GM19438 (cell line): ENCODE results near the gene ADAMTSL3.

ENCODE experiments used
- ATAC-seq: cut with Tn5 transposase; IDR thresholded peaks from one replicate; pipeline ENCODE4 v1.9.1; 2021; ENCODE audit warnings: low read depth; ENCODE audit not compliant: unreplicated experiment

Gene ADAMTSL3

DNA sequence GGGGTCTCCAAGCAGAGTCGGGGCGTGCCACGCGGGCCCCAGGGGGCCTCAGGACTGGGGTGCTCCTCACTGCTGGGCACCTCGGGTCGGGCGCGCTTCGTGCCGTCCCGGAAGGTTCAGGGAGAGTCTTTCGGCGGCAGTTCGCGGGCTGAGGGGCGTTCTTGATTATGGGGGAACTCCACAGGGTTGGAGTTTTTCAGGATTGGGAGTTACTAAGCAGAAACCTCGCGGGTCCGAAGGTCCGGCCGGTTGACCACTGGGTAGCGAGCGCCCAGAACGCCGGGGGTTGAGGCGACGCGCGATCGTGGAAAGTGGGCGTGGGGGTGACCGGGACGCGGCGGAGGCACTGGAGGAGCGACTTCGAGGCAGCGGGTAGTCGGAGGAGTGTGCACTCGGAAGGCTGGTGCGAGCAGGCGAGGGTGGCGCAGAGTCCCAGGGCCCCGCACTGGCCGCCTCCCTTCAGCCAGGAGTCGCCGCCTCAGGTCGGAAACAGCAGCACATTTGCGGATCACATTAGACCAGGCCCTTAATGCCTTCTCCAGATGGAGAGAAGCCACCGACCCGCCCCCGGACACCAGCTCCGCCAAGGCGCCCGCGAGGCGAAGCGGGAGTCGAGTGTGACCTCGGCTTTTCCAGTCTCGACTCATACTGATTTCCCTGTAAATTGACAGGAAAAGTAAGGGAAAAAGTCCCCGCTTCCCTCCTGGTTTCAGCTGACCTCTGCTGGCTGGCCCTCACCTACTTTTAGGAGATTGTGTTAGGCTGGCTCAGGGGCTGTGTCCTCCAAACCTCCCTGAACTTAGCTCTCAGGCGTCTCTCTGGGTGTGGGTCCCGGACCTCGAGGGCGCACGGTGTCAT is 685 bp downstream of the ADAMTSL3 start:
- ATAC-seq, result no peak

DNA sequence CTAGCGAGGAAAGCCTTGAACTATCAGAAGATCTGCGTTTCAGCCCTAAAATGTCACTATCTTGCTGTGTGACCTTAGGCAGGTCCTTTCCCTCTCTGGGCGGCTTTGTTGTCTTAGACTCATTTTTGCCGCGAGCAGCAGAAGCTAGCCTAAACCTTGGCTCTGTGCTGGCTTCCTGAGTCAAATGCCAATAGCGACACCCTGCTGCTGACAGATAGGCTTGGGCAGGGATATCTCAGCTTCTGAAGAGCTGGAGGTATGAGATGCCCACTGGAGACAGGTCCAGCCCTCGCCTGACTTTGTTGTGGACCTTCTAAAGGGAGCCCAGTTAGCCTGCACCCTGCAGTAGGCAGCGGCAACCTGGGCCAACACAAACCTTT is 1.3 kb downstream of the ADAMTSL3 start:
- ATAC-seq, result no peak

DNA sequence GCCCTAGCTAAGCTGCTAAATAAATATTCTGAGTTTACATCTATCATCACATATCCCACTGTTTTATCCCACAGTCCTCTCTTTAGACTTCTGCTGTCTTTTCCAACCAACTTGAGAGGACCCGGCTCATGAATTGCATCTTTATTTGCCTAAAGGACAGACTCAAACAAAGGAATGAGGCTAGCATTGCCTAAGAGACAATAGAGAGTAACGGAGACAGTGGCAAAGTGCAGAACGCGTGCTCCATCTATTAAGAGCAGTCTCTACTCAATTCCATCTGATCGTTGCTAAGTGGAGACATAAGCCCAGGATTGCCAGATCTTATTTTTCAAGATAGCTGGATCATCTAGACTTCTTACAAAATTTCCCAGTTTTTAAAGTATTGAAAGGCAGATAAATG is 2.3 kb downstream of the ADAMTSL3 start:
- ATAC-seq, result no peak

DNA sequence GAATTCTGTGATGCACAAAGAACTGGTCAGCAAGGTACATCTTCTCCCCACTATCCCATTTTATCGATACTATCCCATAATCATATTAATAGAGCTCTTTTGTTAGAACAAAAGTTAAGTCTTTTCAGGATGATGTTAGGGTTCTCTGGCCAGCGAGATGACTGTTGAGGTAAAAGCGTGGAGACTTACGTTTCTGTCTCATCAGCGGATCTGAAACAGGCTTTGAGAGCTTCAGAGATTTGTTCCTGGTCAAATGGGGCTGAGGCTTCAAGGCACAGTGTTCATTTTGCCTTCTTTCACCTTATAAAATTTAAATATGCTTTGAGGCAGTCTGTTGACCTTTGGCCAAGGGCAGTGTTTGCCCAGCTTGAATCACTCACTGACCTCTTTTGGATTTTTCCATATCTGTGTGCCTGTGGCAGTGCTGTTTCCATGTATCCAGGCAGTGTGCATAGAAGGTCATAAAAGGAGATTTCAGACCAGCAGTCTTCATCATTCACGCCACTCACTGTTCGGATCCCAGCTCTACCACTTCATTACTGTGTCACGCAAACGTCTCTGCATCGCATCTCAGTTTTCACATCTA is 3.1 kb downstream of the ADAMTSL3 start:
- ATAC-seq, result no peak

DNA sequence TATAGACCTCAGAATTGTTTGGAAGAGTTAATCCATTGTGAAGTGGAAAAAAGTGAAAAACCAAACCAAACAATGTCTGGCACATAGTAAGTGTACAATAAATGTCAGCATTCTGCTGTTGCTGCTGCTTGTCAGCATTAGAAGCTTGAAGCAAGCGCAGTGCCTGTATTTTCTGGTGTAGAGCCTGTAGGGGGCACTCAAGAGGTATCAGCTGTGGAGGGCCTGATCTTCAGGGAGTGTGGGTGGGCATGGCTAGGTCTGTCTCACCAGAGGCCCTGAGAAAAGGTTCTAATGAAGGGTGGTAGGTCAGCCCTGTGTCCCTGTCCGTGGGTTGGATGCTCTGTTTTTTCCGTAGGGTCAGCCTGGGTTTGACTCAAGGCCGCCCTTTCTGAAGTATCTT is 3.6 kb downstream of the ADAMTSL3 start:
- ATAC-seq, result no peak

DNA sequence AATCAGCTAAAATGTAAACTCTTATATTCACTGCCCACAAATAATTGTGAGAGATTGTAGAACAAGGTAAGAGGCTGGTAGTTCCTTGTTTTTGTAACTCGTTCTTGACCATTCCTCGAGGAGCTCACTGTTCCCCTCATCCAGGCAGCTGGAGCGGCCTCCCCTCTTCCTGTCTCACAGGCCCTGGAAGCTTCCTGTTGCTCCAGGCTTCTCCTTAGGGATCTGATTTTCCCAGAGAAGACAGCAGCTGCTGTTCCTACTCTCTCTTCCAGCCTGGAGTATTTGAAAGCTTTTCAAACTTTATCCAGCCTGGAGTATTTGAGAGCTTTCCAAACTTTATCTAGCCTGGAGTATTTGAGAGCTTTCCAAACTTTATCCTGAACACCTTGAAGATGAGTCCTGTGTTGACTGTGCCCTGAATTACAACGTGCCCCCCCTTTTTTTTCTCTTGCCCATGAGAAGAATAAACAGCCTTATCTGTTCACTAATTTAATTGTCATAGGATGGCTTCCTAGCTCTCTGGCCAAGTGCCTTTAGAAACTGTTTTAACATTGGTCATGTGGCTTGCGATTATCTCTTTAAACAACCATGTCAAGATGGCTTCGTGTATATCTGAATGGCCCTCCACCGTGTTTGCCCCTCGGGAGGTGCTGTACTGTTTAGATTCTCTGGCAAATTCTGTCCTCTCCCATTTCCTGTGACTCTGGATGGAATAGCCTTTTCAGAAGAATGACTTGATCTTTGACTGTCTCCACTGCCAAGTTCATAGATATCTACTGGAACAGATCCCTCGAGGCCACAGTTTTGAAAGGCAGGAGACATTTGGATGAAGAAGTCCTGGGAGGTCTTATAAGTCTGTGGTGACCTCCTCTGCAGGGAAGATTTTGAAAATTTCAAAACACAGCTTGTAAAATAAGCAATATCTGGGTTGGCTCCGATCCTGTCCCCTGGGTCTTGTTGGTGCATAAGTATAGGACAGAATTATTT is 4.8 kb downstream of the ADAMTSL3 start:
- no peak for ATAC-seq

DNA sequence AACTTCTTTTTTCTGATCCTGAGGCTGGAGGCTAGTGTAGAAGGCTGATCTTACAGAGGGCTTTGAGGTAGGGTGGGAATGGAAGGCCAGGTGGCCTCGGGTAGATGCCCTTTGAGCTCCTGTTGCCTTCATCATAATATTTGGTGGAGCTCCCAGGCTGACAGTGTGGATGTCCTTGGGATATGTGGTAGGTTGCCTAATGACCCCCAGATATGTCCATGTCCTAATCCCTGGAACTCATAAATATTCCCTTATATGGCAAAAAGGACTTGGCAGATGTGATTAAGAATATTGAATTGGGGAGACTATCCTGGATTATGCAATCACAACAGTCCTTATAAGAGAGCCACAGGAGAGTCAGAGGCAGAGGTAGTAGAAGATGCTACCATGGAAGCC is 5.5 kb downstream of the ADAMTSL3 start:
- no peak for ATAC-seq

DNA sequence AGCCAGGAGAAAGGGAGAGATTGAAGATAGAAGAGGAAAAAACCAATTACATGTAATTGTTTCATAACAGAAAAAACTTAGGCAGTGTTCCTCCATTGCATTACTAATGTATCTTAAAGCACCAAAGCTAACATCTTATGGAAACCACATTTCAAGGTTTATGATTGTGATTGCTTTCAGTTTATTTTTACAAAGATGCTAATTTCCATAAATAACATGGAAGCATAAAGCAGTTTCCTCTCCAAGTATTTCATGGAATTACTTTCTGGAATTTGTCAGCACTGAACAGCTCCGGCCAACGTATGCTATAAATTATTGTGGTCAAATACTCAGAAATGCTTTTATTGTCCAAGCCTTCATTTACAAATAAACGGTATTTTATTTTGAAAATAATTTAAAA is 11.6 kb downstream of the ADAMTSL3 start:
- ATAC-seq, result no peak

DNA sequence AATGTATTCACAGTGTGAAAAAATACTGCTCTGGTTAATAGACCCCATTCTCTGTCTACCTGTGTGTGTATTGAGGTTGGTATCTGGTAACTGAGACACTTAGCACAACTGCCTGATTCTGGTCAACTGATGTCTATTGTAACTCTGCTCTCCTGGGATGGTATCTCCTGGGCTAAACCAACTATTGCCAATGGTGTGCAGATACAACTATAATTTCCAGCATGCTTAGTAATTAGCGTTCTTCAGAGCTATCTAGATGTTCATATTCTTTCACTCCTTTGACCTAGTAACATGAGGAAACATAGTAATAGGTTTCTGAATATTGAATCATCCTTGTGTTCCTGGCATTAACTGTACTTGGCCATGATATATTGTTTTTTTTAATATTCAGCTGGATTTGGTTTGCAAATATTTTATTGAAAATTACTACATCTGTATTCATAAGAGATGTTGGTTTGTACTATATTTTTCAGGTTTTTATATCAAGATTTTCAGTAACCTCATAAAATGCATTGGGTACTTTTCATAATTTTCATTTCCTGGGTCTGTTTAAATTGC is 16.8 kb downstream of the ADAMTSL3 start:
- no peak for ATAC-seq

DNA sequence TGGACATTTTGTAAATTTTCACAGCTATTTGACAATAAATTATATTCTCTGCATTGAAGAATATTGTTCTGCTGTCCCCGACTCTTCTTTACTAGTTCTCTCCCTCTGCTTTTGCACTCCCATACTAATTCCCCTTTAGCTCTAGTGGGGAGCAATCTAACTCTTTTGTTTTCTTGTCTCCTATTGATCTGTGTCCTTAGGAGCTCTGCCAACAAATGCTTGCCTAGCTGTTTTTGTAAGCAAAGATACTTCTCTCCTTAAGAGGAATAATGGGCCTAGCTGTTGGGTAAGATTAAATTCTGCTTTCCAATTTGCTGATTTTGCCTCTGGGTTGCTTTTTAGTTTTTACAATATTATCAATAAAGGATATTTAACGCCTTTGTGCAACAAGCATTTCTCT is 17.7 kb downstream of the ADAMTSL3 start:
- no peak for ATAC-seq

DNA sequence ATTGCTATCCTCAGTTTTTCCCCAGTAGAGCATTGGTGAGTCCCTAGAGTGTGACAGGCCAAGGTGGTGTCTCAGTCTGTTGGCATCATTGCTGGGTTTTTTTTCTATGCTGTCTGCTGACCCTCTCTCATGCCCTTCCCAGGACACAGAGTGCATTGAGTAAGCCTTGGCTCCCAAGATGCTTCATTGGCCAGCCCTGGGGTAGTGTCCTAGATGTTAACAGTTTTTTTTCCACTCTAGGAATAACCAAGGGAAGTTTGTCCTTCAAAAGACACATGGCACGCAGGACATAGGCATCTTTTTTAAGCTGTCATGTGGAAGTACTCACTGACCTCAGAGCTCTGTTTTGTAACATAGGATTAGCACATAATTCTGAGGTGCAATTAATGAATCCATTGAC is 19.5 kb downstream of the ADAMTSL3 start:
- no peak for ATAC-seq

DNA sequence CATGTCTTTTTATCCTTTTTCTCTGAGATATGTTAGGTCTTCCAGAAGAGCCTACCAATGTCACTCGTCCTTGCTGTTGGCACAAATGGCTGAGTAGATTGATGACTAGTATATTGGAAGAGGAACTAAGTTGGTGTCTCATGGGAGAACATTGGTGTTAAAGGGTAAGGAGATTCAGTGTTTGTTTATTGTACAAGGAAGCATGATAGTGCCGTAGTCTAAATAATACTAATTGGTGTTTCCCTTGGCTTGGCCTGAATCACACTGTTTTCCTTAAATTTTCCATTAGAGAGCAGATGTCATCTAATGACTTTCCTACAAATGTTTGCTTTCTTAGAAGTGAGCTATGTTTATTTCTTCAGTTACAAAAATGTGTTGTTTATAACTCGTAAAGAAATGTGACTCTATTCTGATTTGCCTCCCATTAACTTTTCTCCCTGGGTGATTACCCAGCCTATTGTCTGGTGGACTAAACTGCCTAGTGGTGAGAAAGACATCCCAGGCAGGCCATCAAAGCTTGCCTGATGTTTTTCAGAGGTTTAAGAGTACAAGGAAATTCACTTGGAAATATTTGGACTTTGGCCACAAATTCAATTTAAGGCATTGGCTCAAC is 28.7 kb downstream of the ADAMTSL3 start:
- ATAC-seq, result no peak

DNA sequence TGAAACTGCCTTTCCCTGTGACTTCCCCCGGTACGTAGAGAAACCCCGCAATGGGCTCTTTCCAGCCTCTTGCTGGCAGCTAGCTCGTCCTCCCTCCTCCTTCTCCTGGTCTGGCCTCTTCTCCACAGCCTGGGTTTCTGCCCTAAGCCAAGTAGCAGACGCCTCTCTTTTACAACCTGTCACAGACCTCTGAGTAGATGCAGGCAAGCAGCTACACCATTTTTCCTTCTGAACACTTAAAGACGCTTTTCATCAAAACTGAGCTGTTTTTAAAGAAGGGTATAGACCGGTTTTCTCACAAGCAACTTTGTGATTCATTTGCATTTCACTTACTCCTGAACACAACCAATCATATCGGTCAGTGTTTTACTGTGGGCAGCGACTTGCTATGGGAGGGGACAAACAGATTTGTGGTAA is 32.0 kb downstream of the ADAMTSL3 start:
- no peak for ATAC-seq

DNA sequence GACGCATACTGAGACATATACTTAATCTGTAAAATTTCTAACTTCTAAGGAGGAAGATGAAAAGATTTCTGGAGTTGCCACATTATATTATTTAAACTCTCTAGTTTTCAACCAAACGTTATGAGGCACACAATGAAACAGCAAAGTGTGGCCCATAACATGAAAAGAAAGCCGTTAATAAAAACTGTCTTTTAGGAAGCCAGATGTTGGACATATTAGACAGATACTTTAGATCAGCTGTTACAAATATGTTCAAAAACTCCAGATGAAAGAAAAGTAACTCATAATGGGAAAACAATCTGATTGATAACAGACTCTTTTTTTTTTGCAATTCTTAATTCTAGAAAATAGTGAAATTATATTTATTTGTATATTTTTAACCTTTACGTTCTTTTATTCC is 34.3 kb downstream of the ADAMTSL3 start:
- ATAC-seq, result no peak

DNA sequence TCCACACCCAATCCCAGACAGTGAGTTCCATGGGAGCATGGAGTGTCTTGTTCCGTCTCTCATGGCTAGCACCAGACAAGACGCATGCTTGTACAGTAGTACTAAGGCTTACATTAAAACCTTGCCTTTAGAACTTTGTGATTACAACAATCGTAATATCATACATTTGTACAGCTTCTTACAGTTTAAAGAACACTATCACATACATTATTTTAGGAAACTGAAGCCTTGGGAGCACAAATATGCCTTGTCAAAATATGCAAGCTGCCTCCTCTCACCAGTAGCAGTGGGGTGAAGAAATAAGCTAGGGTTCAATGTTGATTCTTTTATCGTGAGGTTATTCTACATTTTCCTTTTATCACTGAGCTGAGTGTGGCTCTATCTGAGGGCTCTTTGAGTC is 36.8 kb downstream of the ADAMTSL3 start:
- ATAC-seq, result no peak

DNA sequence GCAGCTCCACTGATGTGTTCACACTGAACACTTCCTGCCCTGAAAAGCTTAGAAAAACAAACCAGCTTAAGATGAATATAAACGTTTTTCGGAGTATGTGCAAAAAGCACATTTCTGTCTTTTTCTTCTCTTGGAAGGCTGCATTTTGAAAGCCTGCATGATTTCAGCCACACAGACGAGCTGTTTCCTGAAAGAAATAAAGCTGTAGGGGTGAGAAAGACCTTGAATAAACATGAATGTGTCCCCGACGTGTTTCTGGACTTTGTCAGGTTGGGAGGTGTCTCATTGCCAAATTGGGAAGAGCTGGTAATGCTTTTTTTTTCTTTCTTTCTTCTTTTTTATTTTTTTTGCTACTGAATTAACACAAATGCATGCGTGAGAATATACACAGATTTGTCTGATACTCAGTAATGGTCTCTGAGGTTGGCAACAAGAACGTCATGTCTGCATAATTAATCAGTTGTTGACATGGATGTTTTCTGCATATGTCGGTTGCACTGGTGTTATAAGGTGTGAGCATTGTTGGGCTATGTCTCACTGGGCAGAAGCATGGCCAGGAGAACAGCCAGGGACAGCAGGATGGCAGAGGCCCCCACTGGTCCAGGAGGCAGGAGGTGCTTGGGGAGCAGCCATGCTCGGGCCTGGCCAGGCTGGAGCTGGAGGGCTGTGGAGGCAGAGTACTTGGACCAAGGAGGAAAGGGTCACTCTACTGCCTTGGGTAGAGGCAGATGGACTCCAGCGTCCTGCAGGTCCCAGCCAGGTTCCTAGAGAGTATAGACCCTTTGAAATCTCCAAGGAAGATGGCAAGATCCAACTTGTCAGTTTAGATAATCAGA is 39.0 kb downstream of the ADAMTSL3 start:
- no peak for ATAC-seq

DNA sequence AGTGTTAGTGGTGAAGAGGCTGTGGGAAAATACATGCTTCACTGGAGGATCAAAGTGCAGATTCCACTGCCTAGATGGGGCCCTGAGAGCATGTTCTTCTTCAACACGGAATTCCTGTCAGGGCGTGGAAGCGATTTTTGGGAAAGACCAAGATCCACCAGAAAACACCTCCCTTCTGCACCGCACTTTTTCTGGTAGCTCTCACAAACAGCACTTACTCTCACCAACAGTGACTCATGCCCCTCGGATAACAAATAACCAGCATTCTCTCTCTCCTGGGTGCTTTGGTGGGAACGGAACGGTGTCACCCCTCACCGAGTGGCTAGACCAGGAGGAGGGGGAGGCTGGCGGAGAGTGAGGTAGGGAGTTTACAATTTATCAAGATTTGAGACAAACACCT is 40.1 kb downstream of the ADAMTSL3 start:
- no peak for ATAC-seq

DNA sequence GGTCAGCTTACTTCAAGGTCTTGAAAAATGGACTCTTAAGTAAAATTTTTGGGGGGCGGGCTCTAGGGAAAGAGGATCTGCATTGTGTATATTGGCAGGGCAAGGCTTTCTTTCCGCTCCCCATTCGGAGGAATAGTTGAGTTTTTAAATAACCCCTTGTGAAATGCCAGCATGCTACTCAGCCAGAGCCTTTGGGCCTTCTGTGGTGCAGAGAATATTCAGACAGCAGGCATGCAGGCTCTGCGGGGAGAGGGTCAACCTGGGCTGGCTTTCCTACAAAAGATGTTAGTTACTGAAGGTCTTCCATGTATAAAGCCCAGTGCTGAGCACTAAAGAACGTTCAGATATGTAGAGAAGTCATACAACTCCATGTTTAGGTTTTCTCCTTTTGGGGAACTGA is 40.6 kb downstream of the ADAMTSL3 start:
- ATAC-seq, result no peak

DNA sequence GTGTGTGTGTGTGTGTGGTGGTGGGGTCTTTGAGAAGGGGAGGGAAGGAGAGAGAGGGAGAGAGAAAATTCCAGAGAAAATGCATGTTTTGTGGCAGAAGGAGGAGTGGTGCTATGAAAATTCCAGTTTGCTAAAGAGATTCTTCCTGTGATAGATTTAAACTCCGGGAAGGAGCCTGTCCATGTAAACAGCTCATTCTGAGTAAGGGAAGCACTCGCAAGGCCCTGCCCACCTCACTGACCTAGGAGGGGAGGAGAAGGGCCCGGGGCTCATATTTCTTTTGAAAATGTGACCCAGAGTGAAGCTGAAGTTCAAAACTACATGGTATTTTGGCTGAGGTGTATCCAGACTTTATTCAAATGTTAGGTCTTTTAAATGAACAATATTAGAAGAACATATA is 41.3 kb downstream of the ADAMTSL3 start:
- ATAC-seq, result no peak
